Gastrocnemius medialis (tissue), 4 donors: ENCODE results near the gene NDUFA11.

Experiments
- CTCF ChIP-seq, 5 experiments: fragments of 450-650 bp in 3 of 5; fragments of 200-600 bp in 2 of 5; sonication (generic) in 2 of 5; IDR thresholded peaks in 4 of 5; conservative IDR thresholded peaks in 1 of 5; 1 replicate in 4 of 5; 2 replicates in 1 of 5; pipeline ENCODE4 v1.5.1; 2016 to 2019; ENCODE audit warnings: antibody characterized with exemption in 5 of 5, mild to moderate bottlenecking in 3 of 5, moderate library complexity in 3 of 5
- POLR2A ChIP-seq, 2 donors: fragments of 450-650 bp; IDR thresholded peaks; one replicate each; pipeline ENCODE4 v1.6.1; 2017; ENCODE audit warnings: antibody characterized with exemption in 2 of 2, mild to moderate bottlenecking in 2 of 2, moderate library complexity in 2 of 2

- TF ChIP-seq POLR2A (IDR thresholded peaks at IDR 0.05) = no peak
- TF ChIP-seq CTCF (IDR thresholded peaks at IDR 0.05 in 4 of 5, conservative IDR thresholded peaks at IDR 0.05 in 1 of 5) = no peak
Observed at GRCh38 chr19:5895409-5895808, 8.2 kb downstream of the NDUFA11 start.
